GM18505 (cell line): ENCODE data around the gene PPARGC1A.

Experiments
- ATAC-seq: cut with Tn5 transposase; IDR thresholded peaks from one replicate; pipeline ENCODE4 v1.9.1; 2021; ENCODE audit not compliant: unreplicated experiment
- POLR2A ChIP-seq: IDR thresholded peaks from 4 replicates; pipeline ENCODE4 v1.6.1; 2011; ENCODE audit warnings: borderline replicate concordance; ENCODE audit not compliant: insufficient read depth, insufficient read length; ENCODE audit errors: extremely low read depth

Gene PPARGC1A

GRCh38 chr4:23881674-23882337 is 8.0 kb downstream of the PPARGC1A start:
- no peak for ATAC-seq
- TF ChIP-seq POLR2A = no peak

DNA sequence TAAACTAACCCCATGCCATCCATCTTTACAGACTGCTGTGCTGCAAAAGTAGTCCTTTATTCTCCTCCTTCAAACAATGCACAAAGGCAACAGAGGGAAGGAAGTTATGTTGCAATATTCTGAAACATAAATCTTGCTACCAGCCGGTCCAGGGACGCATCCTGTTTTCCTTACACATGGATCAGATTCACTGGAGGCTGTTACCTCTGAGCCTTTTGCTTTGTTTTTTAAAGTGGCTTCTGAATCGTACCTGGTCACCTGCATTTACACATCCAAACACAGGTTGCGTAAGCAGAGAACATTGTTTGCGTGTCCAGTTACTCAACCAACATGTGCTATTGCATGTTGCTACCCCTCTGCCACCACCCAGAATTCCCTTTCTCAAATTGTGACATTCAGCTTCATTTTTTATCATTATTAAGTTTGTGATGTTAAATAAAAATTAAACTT is 8.8 kb downstream of the PPARGC1A start:
- no peak for ATAC-seq
- no peak for TF ChIP-seq POLR2A

DNA sequence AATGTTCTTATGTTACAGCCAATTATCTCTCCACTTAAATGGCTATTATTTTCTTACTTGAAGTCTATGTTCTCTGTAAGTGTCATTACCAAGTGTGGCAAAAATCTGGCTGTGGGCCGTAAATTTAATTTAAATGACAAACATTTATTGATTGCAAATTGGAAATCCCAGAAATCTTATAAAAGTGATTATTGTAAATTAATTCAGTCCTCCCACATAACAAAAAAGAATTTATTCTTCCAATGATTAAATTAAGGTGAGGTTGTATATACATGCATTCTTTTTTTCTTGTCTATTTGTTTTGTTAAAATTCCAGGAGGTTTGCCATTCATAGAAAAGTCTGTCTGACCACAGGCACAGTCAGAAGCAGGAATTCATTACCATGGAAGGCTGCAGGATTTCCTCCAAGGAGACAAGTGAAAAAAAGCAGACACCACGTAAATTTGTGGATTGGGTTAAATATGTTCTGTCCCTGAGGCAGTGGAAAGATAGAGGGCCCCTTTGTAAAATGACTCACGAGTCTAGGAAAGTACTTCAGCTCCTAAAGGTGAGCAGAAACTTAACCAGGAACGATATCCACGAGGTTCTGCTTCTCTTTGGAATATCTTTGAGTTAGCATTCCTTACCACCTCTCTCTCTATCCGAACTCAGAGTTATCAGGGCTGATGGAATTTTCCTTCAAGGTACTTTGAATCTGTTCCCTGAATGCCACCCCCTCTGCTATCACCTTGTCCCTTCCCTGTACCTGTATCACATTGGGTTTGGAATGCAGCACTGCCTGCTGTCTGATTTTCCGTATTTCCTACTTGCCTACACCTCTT is 10.7 kb downstream of the PPARGC1A start:
- no peak for ATAC-seq
- no peak for TF ChIP-seq POLR2A

DNA sequence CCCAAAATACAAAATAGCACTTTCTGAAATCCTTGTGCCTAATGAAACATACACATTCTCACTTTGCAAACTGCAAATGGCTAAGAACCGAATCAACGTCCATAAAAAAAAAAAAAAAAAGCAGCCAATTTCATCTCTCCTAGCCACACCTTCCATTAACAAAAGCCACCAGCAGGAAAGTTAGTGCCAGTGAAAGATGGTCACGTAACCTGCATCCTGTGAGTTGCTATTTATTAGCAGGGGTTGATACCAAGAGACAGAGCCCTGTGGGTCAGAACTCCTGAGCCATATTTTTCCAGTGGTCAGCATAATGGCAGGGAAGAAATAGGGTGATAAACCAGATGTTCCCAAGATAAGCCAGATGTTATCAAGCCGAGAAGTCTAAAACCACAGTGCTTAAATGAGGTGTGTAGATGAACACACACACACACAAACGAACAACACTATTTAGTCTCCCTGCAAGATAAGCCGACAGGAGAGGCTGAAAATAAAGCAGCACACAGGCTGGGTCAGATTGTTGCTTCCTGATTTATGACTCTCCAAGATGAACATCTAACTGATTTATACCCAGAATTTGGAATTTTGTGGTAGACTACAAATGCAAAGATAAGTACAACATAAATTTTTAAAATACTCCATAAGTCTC is 11.5 kb downstream of the PPARGC1A start:
- ATAC-seq = no peak
- TF ChIP-seq POLR2A = no peak

DNA sequence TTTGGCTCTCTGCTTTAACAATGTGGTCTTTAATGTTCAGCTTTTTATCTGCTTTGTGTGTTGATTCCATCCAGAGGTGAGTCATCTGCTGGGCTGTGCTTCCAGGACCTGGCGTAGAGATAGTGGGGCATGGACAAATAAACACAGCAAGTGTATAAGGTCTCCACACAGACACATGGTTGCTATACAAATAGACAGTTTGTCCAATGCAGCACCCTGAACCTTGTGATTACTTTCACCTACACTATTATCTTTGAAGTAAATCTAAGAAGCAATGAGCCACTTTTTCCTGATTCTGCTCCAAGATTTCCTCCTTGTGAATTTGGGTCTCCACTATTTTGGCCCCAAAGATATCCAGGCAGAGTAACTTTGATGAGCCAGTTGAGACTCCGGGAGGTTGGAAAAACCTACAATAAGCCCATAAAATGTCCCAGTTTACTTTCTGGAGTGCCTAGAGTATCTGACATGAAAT is 12.1 kb downstream of the PPARGC1A start:
- ATAC-seq = no peak
- no peak for TF ChIP-seq POLR2A

DNA sequence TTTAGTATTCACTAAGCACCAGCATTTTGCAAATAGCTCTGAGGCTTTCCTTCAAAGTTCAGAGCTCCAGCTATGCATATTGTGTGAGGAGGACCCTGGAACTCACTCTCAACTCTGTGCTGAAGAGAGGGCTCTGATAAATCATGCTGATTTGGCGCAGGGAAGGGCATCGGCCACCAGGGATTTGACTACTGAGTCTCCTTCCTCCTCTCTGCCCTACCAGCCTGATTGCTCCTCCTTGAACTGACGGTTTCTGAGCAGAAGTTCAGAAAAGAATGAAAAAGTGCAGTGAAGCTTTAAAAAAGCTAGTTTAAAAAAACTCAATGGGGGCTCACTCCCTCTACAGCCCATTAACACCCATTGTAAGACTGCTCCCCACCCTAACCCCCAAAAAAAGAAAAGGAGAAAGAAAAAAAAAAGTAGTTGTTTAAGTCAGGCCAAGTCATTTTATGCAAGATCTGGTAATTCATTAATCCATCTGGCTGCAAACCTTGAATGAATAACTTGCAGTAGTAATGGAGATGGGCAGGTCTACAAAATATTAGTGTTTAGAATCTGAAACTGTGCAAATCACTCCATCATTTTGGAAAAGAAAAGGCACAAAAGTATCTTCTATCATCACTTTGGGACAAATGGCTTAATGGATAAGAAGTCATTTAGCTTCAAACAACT is 13.3 kb downstream of the PPARGC1A start:
- TF ChIP-seq POLR2A = no peak
- ATAC-seq = no peak

- TF ChIP-seq POLR2A = no peak
- no peak for ATAC-seq
Measured at GRCh38 chr4:23875317-23875716, 14.5 kb downstream of the PPARGC1A start.

GRCh38 chr4:23874536-23874901 is 15.3 kb downstream of the PPARGC1A start:
- no peak for ATAC-seq
- TF ChIP-seq POLR2A = no peak

GRCh38 chr4:23873717-23874535 is 15.9 kb downstream of the PPARGC1A start:
- ATAC-seq = no peak
- no peak for TF ChIP-seq POLR2A

- ATAC-seq = no peak
- TF ChIP-seq POLR2A = no peak
Measured at GRCh38 chr4:23871426-23871825, 18.4 kb downstream of the PPARGC1A start.

DNA sequence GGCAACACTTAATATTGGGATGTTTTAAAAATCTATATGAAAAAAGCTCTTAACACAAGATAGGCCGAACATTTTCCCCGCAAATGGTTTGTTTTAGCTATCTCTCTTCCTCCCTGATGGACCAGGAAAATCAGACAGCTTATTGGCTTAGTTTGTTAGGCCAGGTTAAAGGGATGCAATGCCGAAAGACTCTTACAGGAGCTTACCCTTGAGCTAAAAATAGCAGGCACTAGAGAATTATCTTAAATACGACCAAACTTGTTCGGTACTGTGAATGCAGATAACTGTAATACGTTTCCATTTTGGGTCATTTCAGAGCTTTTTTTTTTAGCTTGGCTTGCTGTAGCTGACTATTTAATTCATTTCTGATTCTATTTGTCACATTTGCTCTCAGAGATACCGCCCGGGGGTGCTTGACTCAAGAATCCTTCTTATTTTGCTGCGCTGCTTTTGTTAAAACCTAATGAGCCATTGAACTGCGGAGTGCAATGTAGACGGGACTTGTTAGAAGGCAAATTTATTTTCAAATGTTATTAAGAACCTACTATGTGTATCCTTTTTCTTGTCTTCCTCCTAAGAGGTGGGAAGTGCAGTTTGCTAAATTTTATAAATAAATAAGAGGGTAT is 23.3 kb downstream of the PPARGC1A start:
- no peak for TF ChIP-seq POLR2A
- ATAC-seq = no peak

- no peak for TF ChIP-seq POLR2A
- no peak for ATAC-seq
Measured at GRCh38 chr4:23861897-23862296, 27.9 kb downstream of the PPARGC1A start.
